NCI-H524 treated with DMSO at 0.1 percent for 48 hours (cell line): ENCODE results near the gene LRSAM1.

Source experiments
- DNase-seq: peaks from one replicate; lab custom pipeline; 2025; lab: John Stamatoyannopoulos, UW

Gene LRSAM1

GRCh38 chr9:127450830-127451607 lies at the start of gene LRSAM1, which contains the start of gene RPL12:
Gene LRSAM1 (plus strand): TSS chr9:127451510. CDS start chr9:127454528, 3,018 bp downstream.
Gene RPL12 (minus strand): TSS chr9:127451406. CDS start chr9:127451317, 89 bp downstream.
- DNase-seq: peak; percentile 64

DNA sequence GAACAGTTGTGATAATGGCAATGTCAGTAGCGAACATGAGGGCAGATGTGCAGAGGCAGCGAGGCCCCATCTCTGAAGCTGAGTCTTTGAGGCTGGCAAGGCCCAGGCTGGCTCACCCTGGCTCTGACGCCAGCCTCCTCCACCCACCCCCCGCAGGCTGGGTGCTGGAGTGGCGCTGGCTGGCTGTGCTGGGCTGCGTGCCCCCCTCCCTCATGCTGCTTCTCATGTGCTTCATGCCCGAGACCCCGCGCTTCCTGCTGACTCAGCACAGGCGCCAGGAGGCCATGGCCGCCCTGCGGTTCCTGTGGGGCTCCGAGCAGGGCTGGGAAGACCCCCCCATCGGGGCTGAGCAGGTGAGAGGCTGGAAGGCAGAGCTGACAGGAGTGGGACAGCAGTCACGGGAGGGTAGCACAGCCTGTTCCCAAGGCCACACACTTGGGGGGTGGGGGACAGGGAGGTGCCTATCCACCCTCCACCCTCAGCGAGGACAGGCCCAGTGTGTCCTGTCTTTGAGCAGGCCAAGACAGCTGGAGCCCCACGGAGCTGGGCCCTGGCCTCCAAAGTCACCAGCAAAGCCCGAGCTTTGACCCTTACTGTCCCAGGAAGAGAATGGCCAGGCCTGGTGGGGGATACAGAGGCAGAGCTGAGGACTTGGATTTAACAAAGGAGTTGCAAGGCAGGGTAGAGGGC lies 48.8 kb upstream of the LRSAM1 start:
- no peak for DNase-seq

- DNase-seq: no peak
Observed at GRCh38 chr9:127403507-127404192, 47.7 kb upstream of the LRSAM1 start.

DNA sequence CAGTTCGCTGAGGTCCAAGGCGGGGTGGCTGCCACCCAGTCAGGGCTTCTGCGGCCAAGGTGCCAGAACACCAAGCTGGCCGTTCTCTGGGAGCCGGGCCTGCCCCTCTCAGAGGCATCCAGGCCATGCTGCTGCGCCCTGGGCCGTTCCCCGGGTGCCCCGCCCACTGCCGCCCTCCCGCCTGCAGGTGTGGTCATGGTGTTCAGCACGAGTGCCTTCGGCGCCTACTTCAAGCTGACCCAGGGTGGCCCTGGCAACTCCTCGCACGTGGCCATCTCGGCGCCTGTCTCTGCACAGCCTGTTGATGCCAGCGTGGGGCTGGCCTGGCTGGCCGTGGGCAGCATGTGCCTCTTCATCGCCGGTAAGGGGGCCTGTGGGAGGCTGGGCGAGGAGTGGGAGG lies 46.7 kb upstream of the LRSAM1 start:
- DNase-seq: no peak

- peak; percentile 57 for DNase-seq
Observed at GRCh38 chr9:127405344-127406125, 45.8 kb upstream of the LRSAM1 start.

DNA sequence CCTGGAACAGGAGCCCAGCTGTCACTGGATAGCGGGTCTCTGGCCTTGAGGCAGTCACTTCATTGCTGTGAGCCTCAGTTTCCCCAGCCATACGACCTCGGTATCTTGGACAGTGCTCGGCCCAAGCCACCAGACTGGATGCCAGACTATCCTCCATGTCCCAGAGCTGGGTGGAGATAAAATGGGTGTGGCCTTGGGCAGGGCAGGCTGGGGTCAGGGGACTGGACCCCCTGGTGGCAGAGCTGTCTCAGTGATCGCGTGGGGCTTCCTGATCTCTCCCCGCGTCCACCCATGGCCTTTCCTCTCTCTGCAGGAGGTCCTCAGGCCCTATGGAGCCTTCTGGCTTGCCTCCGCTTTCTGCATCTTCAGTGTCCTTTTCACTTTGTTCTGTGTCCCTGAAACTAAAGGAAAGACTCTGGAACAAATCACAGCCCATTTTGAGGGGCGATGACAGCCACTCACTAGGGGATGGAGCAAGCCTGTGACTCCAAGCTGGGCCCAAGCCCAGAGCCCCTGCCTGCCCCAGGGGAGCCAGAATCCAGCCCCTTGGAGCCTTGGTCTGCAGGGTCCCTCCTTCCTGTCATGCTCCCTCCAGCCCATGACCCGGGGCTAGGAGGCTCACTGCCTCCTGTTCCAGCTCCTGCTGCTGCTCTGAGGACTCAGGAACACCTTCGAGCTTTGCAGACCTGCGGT lies 44.4 kb upstream of the LRSAM1 start:
- no peak for DNase-seq

- DNase-seq: no peak
Observed at GRCh38 chr9:127407492-127407843, 43.8 kb upstream of the LRSAM1 start.

GRCh38 chr9:127411122-127411521 lies 40.2 kb upstream of the LRSAM1 start:
- DNase-seq: no peak

DNA sequence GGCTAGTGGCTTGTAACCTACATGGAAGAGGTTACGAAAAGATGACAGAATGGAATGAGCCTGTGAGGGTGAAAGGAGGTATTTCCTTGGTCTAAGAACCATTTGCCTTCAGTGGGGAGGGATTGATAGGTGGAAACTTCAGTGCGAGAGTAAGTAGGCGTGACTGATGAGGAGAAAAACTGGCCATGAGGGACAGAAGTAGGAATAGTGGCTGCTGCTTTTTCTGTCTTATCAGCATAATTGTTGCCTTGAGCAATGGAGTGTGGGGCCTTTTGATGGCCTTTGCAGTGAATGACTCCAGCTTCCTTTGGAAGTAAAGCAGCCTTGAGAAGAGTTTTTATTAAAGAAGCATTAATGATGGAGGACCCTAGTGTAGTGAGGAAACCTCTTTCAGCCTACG lies 36.2 kb upstream of the LRSAM1 start:
- DNase-seq: no peak

DNA sequence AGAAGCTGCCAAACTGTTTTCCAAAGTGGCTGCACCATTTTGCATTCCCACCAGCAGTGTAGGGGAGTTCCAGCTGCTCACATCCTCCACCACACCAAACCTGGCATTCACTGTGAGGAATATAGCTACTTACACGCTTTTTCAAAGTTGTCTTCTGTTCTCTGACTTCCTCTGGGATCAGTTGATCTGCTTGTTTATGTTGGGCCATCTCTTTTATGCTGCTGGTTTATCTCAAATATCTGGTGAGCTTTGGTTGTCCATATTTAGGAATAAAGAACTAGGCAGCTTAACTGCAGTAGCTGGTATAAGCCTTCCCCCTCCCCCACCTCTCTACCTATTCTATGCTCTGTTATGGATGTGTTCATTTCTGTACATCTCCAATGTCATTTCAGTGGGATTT lies 35.7 kb upstream of the LRSAM1 start:
- no peak for DNase-seq

DNA sequence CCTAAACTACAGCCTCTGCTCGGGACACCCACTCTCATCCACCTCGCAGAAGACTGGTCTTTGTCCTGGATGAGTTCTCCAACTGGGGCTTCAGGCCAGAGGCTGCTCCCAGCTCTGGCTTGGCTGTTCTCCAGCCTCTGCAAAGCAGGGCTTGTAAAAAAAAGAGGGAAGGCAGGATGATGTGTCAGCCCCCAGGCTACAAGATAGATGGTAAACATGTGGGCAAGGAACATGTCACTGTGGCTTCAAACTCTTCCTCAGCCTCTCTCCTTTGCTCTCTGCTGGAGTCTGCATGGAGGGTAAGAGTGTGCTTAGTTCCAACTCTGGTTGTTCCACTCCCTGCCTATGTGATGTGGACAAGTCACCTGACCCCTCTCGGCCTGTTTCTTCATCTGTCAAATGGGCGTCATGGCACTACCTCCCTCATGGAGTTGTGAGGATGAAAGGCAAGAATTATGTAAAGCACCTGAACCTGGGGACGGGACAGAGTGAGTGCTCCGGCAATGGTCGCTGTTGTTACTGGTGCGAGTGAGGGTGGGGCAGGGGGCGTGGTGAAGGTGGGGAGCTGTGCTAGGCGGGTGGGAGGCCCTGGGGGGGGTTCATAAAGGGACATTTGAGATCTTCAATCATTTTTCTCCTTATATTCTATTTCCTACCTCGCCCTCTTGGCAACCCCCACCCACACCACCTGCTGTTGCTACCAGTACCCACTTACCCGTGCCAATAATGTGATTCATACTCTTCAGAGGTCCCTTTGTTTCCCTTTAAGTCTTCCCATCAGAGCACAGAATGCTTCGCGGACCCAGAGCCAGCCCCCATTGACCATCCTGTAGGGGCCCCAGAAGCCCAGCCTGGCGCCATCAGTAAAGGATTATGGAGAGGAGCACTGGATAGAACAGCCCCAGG lies 33.9 kb upstream of the LRSAM1 start:
- DNase-seq: no peak

DNA sequence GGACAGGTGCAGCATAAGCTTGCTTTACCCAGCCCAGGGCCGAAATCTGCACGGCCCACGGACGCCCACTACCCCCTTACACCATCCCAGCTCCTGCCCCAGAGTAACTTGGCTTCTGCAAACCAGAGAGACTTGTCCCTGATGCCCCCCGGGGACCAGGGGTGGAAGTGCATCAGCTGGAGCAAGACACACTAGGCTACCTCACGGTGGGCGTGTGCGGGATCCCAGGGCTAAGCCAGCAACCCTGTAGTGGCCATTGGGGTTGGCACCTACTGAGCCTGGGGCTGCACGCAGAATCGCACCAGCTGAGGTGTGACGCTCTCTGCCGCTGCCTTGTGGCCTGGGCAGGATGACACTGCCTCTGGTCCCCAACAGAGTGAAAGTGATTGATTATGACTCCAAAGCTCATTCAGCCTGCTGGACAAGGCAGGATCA lies 33.3 kb upstream of the LRSAM1 start:
- peak; percentile 6 for DNase-seq

GRCh38 chr9:127419348-127419747 lies 32.0 kb upstream of the LRSAM1 start:
- no peak for DNase-seq

DNA sequence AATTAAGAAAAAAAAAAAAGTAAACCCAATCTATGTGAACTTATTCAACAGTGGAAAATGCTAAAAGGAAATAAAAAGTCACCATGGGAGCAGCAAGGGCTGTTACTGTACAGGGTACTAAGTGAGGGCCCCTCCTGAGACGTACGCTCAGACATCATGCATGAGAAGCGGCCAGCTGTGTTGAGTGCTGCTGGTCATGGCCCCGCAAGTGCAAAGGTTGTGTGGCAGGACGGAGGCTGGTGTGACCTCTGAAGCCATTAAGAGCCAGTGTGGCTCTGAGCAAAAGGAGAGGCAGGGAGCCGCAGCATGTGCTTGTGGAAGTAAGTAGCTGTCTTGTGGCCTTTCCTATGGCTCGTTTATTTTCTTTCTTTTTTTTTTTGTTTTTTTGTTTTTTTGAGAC lies 30.3 kb upstream of the LRSAM1 start:
- DNase-seq: no peak

DNA sequence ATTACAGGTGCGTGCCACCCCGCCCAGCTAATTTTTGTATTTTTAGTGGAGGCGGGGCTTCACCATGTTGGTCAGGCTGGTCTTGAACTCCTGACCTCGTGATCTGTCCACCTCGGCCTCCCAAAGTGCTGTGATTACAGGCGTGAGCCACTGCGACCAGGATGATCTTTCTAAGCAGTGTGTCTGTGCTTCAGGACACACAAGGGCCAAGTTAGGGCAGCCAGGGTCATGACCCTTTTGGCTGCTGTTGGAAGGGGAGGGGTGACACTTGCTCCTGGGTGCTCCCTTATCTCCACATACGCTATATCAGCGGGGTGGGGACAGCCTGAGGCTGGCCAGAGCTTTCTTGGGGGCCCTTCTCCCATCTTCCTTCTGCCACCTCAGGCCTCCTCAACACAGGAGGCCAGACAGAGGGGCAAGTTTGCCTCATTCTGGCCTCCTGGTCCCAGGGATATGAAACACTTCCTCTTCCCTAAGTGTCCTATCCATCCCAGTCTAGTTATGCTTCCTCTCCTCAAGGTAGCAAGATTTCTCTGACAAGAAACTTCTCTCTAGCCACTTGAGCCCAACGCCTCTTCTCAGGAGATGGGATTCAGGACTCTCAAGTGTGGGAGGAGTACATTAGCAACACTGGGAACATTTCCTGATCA lies 29.1 kb upstream of the LRSAM1 start:
- DNase-seq: no peak

- DNase-seq: no peak
Observed at GRCh38 chr9:127422787-127423186, 28.5 kb upstream of the LRSAM1 start.

DNA sequence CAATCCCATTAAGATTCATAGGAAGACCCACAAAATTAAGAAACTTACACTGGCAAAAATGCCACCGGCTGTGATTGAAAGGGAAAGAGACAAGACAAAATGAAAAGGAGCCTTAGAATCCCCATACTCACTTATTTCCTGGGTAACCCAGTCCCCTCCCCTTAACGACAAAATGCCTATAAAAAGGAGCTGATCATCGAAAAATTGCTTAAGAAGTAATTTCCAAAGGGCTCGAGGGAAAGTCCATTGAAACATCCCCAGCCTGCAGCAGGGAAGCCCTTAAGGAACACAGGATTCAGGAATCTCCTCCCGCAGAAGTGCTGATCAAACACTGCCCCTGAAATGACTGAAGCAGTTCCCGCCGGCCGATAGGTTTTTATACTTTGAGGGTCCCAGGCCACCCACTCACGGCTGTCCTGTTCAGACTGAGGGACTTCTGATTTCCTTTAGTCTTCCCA lies 27.8 kb upstream of the LRSAM1 start:
- DNase-seq: no peak

DNA sequence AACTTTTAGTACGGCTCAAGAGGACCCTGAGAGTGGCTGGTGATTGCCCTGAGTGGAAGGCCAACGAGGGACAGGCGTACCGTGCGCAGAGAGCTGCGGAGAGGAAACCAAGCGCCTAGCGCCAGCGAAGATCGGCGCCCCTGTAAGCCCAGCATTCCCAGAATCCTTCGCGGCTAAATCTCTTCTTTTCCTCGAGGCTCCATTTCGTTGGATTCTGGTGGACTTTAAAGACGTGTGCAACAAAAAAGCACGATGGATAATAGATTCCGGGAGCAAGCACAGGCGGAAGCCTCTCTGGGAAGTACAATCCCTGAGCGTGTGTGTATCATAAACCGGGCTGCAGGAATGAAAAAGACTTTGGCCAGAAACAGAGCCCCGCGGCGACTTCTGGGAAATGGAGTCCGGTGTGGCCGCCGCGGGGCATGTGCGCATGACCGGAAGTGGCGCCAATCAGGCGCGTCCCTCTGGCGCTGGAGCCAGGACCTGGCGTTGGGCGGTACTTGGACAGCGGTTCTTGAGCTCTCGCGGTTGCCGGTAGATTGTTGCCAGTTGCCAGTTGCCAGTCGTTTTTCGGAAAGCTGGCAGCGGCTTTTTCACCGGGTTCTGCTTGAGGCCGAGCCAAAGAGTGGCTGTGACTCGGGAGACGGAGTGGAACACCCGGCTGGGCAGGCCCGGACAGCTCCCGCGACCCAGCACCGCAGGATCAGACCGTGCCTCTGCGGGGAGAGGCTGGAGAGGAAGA lies 27.2 kb upstream of the LRSAM1 start, which contains the start of gene ZNF79:
Gene ZNF79, plus strand, starts transcription at position 449 of the 742 bp plus-strand sequence. CDS start 406 bp downstream, outside the sequence.
- DNase-seq: peak; percentile 74

- no peak for DNase-seq
Observed at GRCh38 chr9:127424676-127424999, 26.7 kb upstream of the LRSAM1 start.
